ENCODE measurements around the gene CREB5. TPM values are rescaled to one million over a fixed set of nuclear protein-coding genes. Genes with fewer than 3 reads are reported as not detected.

CREB5 gene
- total and polyA plus RNA-seq, 2 of the 13 experiments (the other 11 are each of a cell fraction or from before 2014, with no cell fraction given) = 0.38 to 0.71 TPM

- BruUV-seq (replicated peaks) = no TSS peak
- no peaks in the 10 kb centered on the region for H3K36me3 ChIP-seq (replicated peaks in 1 of 2; ENCODE audit: control insufficient read depth in 1 of 2, insufficient read depth in 2 of 2, low read length in 2 of 2)
- FAIRE-seq = no peak
- H3K27me3 ChIP-seq (ENCODE audit: control insufficient read depth in 1 of 2, insufficient read depth in 2 of 2, low read length in 2 of 2) = peaks cover 0 to 23% of the 10 kb centered on the region in 2 experiments; a peak in 4 of 5 replicates
- ChIA-PET CTCF (ENCODE audit: low intra/inter-chr PET ratio, low total read pairs) (interaction anchor here (1.8 kb wide), 1 partner anchor 465 kb away, joined by 11 read pairs; no protein-coding TSS in a partner anchor), POLR2A (no interaction called here)
- peak overlapping the region; percentile 98 for H3K4me2 ChIP-seq (ENCODE audit: low read depth, low read length)
- peak; percentile 40 for DNase-seq (ENCODE audit: low spot score)
- no peak overlapping the region for H3K27ac ChIP-seq (ENCODE audit: extremely low read length, insufficient read depth, low read length)
- H3K4me1 ChIP-seq (ENCODE audit: insufficient read depth, low read length) = peaks cover 34% of the 10 kb centered on the region; the same call in 1 of the 2 replicates
- in situ Hi-C loops (cut with HindIII; ENCODE audit: extremely low pct_ligation_motif_present, low pct_unique_long_range_greater_than_20kb) (loop anchor here (5.0 to 10.0 kb wide), 2 partner anchors 239 to 472 kb away; no protein-coding TSS in a partner anchor), intact Hi-C loops (cut with micrococcal nuclease; ENCODE audit: unreplicated experiment) (loop anchor here (1.0 kb wide), 1 partner anchor 465 kb away; no protein-coding TSS in a partner anchor)
- no peak overlapping the region for H2AFZ ChIP-seq (ENCODE audit: low read length)
- no peak overlapping the region for H3K9ac ChIP-seq (ENCODE audit: insufficient read depth, low read depth, low read length)
- peak; percentile 100 for ATAC-seq
- H4K20me1 ChIP-seq (ENCODE audit: insufficient read depth, low read length) = no peaks in the 10 kb centered on the region
- no peaks in the 10 kb centered on the region for H3K79me2 ChIP-seq (ENCODE audit: insufficient read depth, low read length)
- H3K4me3 ChIP-seq (replicated peaks in 1 of 3; ENCODE audit: insufficient read depth in 1 of 3, low read depth in 2 of 3, low read length in 3 of 3) = peak overlapping the region; percentile 51 to 74 (median 54)
- WGBS (ENCODE audit: low lambda C conversion rate) = 36% methylated on average over 16 of the region's 63 CpGs
- no peaks in the 10 kb centered on the region for H3K9me3 ChIP-seq (ENCODE audit: low read length)
- TF ChIP-seq ZNF839 (CRISPR knock-in tag; IDR thresholded peaks at IDR 0.05; ENCODE audit: borderline replicate concordance) (no peak), THAP11 (CRISPR knock-in tag; IDR thresholded peaks at IDR 0.05) (0 out of 2 replicates have a peak, but pooled peaks have one; percentile 23), MYC (CRISPR knock-in tag; IDR thresholded peaks at IDR 0.05; ENCODE audit: borderline replicate concordance) (peak; percentile 59; the same call in 1 of the 2 replicates), UBTF (CRISPR knock-in tag; IDR thresholded peaks at IDR 0.05) (peak; percentile 57), GATA4 (IDR thresholded peaks at IDR 0.05; ENCODE audit: borderline replicate concordance, low read depth) (no peak), GABPB1 (CRISPR knock-in tag; IDR thresholded peaks at IDR 0.05) (peak; percentile 58; the same call in 1 of the 2 replicates), ZNF256 (CRISPR knock-in tag; conservative IDR thresholded peaks at IDR 0.05) (no peak), ZNF354B (CRISPR knock-in tag; IDR thresholded peaks at IDR 0.05) (peak; percentile 37; the same call in 1 of the 2 replicates), ZNF180 (CRISPR knock-in tag; IDR thresholded peaks at IDR 0.05; ENCODE audit: borderline replicate concordance, low read depth) (no peak)
- TF ChIP-seq, protein P1, sequence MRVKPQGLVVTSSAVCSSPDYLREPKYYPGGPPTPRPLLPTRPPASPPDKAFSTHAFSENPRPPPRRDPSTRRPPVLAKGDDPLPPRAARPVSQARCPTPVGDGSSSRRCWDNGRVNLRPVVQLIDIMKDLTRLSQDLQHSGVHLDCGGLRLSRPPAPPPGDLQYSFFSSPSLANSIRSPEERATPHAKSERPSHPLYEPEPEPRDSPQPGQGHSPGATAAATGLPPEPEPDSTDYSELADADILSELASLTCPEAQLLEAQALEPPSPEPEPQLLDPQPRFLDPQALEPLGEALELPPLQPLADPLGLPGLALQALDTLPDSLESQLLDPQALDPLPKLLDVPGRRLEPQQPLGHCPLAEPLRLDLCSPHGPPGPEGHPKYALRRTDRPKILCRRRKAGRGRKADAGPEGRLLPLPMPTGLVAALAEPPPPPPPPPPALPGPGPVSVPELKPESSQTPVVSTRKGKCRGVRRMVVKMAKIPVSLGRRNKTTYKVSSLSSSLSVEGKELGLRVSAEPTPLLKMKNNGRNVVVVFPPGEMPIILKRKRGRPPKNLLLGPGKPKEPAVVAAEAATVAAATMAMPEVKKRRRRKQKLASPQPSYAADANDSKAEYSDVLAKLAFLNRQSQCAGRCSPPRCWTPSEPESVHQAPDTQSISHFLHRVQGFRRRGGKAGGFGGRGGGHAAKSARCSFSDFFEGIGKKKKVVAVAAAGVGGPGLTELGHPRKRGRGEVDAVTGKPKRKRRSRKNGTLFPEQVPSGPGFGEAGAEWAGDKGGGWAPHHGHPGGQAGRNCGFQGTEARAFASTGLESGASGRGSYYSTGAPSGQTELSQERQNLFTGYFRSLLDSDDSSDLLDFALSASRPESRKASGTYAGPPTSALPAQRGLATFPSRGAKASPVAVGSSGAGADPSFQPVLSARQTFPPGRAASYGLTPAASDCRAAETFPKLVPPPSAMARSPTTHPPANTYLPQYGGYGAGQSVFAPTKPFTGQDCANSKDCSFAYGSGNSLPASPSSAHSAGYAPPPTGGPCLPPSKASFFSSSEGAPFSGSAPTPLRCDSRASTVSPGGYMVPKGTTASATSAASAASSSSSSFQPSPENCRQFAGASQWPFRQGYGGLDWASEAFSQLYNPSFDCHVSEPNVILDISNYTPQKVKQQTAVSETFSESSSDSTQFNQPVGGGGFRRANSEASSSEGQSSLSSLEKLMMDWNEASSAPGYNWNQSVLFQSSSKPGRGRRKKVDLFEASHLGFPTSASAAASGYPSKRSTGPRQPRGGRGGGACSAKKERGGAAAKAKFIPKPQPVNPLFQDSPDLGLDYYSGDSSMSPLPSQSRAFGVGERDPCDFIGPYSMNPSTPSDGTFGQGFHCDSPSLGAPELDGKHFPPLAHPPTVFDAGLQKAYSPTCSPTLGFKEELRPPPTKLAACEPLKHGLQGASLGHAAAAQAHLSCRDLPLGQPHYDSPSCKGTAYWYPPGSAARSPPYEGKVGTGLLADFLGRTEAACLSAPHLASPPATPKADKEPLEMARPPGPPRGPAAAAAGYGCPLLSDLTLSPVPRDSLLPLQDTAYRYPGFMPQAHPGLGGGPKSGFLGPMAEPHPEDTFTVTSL (CRISPR knock-in tag; IDR thresholded peaks at IDR 0.05; ENCODE audit: borderline replicate concordance) = no peak
- TF ChIP-seq, protein P2, sequence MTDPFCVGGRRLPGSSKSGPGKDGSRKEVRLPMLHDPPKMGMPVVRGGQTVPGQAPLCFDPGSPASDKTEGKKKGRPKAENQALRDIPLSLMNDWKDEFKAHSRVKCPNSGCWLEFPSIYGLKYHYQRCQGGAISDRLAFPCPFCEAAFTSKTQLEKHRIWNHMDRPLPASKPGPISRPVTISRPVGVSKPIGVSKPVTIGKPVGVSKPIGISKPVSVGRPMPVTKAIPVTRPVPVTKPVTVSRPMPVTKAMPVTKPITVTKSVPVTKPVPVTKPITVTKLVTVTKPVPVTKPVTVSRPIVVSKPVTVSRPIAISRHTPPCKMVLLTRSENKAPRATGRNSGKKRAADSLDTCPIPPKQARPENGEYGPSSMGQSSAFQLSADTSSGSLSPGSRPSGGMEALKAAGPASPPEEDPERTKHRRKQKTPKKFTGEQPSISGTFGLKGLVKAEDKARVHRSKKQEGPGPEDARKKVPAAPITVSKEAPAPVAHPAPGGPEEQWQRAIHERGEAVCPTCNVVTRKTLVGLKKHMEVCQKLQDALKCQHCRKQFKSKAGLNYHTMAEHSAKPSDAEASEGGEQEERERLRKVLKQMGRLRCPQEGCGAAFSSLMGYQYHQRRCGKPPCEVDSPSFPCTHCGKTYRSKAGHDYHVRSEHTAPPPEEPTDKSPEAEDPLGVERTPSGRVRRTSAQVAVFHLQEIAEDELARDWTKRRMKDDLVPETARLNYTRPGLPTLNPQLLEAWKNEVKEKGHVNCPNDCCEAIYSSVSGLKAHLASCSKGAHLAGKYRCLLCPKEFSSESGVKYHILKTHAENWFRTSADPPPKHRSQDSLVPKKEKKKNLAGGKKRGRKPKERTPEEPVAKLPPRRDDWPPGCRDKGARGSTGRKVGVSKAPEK (CRISPR knock-in tag; IDR thresholded peaks at IDR 0.05; ENCODE audit: borderline replicate concordance) = peak; percentile 96; the same call in 1 of the 2 replicates
Measured at GRCh38 chr7:28853834-28854749, 441.8 kb downstream of the CREB5 start.
